ENCODE data around the gene SYNGR3.
"Not testable (repeated sequence)": the region's sequence is repeated elsewhere in the genome, so short reads cannot be mapped to it uniquely, and the experiment has no call there.

SYNGR3 gene

DNA sequence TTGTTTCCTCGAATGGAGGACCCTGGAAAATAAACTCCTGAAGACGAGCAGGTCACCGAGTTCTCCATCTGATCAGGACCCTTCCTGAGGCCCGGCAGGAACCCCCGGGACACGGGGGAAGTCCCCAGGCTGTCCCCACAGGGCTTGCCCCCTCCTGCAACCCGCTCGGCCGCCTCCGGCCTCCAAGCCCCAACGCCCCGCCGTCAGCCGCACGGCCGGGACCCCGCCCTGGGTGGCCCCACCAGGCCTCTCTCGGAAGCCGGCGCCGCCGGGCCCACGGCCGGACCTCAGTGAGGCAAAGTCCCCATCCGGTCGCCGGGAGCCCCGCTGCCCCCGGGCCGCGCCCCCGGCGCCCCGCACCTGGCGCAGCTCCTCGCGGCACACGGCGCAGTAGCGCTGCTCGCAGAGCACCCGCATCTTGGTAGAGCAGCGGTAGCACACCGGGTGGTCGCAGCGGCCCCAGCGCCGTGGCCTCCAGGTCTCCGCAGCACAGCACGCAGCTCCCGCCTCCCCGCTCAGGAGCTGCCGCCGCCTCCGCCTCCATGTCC lies 19.5 kb downstream of the SYNGR3 start:
- H3K79me2 ChIP-seq (ENCODE audit: insufficient read depth, low read length) = peaks cover 11% of the 10 kb centered on the region
- H3K4me2 ChIP-seq (ENCODE audit: low read length) = peak overlapping the region; percentile 74

DNA sequence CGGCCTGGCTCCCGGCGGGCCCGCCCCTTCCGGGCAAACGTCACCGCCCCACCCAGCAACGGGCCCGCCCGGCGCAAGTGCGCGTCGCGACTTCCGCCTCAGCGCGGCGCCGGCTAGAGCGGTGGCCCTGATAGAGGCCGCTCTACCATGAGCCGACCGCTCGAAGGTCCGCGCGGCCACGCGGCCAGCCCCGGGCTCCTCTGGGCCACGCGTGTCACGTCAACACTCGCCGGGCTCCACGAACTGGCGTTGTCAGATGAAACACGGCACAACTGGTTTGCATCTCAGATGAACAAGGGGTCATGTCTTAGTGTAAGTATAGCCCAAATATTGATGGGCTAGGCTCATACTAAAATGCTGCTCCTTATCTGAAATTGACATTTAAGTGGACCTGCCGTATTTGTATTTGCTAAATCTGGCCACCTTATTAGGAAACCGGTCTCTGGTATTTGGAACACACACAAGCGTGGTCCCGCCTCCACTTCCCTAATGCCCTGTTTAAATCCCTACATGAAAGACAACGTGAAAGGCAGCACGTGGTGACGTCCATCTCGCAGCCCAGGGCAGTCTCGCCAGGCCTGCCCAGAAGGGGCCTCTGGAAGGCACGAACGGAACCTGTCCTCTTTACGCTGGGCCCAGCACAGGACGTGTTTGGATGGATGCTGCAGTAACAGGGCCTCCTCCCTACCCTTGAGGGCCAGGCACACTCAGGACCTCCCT lies 20.2 kb downstream of the SYNGR3 start, which contains the start of gene ZNF598:
TSS of gene ZNF598 (minus strand) at position 31 of the 720 bp plus-strand sequence.
- H4K20me1 ChIP-seq (ENCODE audit: insufficient read depth, low read length) = no peaks in the 10 kb centered on the region
- peak within 1 kb of the TSS; percentile 53 for H3K27ac ChIP-seq (ENCODE audit: low read depth, low read length, poor library complexity, severe bottlenecking)
- H3K4me2 ChIP-seq (ENCODE audit: low read length) = peak within 1 kb of the TSS; percentile 98
- no peaks in the 10 kb centered on the region for H3K9me2 ChIP-seq (ENCODE audit: low read depth, low read length)
- H3K79me2 ChIP-seq (ENCODE audit: insufficient read depth, low read length) = peaks cover 11% of the 10 kb centered on the region
- no peaks in the 10 kb centered on the region for H3K9me3 ChIP-seq (ENCODE audit: low read length)
- H3K4me1 ChIP-seq (ENCODE audit: insufficient read depth, low read length, severe bottlenecking) = peaks cover 49% of the 10 kb centered on the region
- peak within 1 kb of the TSS; percentile 99 for H3K4me3 ChIP-seq (ENCODE audit: low read depth, low read length, poor library complexity, severe bottlenecking)
- no peaks in the 10 kb centered on the region for H3K27me3 ChIP-seq (ENCODE audit: insufficient read depth, low read length)
- TF ChIP-seq, protein P1, sequence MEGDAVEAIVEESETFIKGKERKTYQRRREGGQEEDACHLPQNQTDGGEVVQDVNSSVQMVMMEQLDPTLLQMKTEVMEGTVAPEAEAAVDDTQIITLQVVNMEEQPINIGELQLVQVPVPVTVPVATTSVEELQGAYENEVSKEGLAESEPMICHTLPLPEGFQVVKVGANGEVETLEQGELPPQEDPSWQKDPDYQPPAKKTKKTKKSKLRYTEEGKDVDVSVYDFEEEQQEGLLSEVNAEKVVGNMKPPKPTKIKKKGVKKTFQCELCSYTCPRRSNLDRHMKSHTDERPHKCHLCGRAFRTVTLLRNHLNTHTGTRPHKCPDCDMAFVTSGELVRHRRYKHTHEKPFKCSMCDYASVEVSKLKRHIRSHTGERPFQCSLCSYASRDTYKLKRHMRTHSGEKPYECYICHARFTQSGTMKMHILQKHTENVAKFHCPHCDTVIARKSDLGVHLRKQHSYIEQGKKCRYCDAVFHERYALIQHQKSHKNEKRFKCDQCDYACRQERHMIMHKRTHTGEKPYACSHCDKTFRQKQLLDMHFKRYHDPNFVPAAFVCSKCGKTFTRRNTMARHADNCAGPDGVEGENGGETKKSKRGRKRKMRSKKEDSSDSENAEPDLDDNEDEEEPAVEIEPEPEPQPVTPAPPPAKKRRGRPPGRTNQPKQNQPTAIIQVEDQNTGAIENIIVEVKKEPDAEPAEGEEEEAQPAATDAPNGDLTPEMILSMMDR (IDR thresholded peaks at IDR 0.05; ENCODE audit: low read length) = no peak
- no peak for TF ChIP-seq EZH2 (IDR thresholded peaks at IDR 0.05; ENCODE audit: borderline replicate concordance, low read length)
- peak within 1 kb of the TSS; percentile 5; the same call in 1 of the 2 replicates for H2AFZ ChIP-seq (ENCODE audit: low read length)
- H3K9ac ChIP-seq (ENCODE audit: low read length) = peak within 1 kb of the TSS; percentile 99
- H3F3A ChIP-seq (ENCODE audit: insufficient read depth, low read length) = no peaks in the 10 kb centered on the region
- 0 out of 2 replicates have a peak, but pooled peaks cover 6% of the 10 kb centered on the region for H3K36me3 ChIP-seq (ENCODE audit: insufficient read depth, low read length)

More for the DNA sequence above, 19.5 kb downstream of the SYNGR3 start:
- H3F3A ChIP-seq (ENCODE audit: insufficient read depth, low read length) = no peaks in the 10 kb centered on the region
- peak overlapping the region; percentile 53 for H3K27ac ChIP-seq (ENCODE audit: low read depth, low read length, poor library complexity, severe bottlenecking)
- H3K9me3 ChIP-seq (ENCODE audit: low read length) = no peaks in the 10 kb centered on the region
- TF ChIP-seq, protein P1 (IDR thresholded peaks at IDR 0.05; ENCODE audit: low read length) = no peak
- no peak for TF ChIP-seq EZH2 (IDR thresholded peaks at IDR 0.05; ENCODE audit: borderline replicate concordance, low read length)
- H3K4me3 ChIP-seq (ENCODE audit: low read depth, low read length, poor library complexity, severe bottlenecking) = peak overlapping the region; percentile 99
- H3K36me3 ChIP-seq (ENCODE audit: insufficient read depth, low read length) = 0 out of 2 replicates have a peak, but pooled peaks cover 6% of the 10 kb centered on the region
- H3K4me1 ChIP-seq (ENCODE audit: insufficient read depth, low read length, severe bottlenecking) = peaks cover 53% of the 10 kb centered on the region
- H3K27me3 ChIP-seq (ENCODE audit: insufficient read depth, low read length) = no peaks in the 10 kb centered on the region
- H3K9me2 ChIP-seq (ENCODE audit: low read depth, low read length) = no peaks in the 10 kb centered on the region
- H3K9ac ChIP-seq (ENCODE audit: low read length) = peak overlapping the region; percentile 95
- H4K20me1 ChIP-seq (ENCODE audit: insufficient read depth, low read length) = no peaks in the 10 kb centered on the region
- H2AFZ ChIP-seq (ENCODE audit: low read length) = no peak overlapping the region

DNA sequence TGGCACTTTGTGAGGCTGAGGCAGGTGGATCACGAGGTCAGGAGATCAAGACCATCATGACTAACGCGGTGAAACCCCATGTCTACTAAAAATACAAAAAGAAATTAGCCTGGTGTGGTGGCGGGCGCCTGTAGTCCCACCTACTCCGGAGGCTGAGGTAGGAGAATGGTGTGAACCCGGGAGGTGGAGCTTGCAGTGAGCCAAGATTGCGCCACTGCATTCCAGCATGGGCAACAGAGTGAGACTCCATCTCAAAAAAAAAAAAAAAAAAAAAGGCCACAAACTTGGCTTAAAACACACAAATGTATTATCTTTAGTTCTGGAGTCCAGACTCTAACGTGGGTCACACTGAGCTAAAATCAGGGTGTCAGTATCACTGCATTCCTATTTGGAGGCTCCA lies 22.0 kb downstream of the SYNGR3 start:
- Histone ChIP-seq H3K79me2 (ENCODE audit: insufficient read depth, low read length) (peaks cover 11% of the 10 kb centered on the region), H3K4me1 (ENCODE audit: insufficient read depth, low read length, severe bottlenecking) (peaks cover 34% of the 10 kb centered on the region)
- H3K9me3 ChIP-seq (ENCODE audit: low read length); H3K4me3 ChIP-seq (ENCODE audit: low read depth, low read length, poor library complexity, severe bottlenecking); H3K27ac ChIP-seq (ENCODE audit: low read depth, low read length, poor library complexity, severe bottlenecking); H3K9ac ChIP-seq (ENCODE audit: low read length); H3F3A ChIP-seq (ENCODE audit: insufficient read depth, low read length); H2AFZ ChIP-seq (ENCODE audit: low read length); H4K20me1 ChIP-seq (ENCODE audit: insufficient read depth, low read length); H3K27me3 ChIP-seq (ENCODE audit: insufficient read depth, low read length); H3K36me3 ChIP-seq (ENCODE audit: insufficient read depth, low read length); H3K9me2 ChIP-seq (ENCODE audit: low read depth, low read length); H3K4me2 ChIP-seq (ENCODE audit: low read length): not testable (repeated sequence)

Measured in OCI-LY1 (cell line).